HG03196 (cell line): Measurements from ENCODE around the gene MAB21L4.

Experiments used
- ATAC-seq: cut with Tn5 transposase; IDR thresholded peaks from one replicate; pipeline ENCODE4 v1.9.1; 2021; ENCODE audit not compliant: unreplicated experiment

MAB21L4 gene

GRCh38 chr2:240895656-240896388 lies at the start of gene MAB21L4:
TSS of gene MAB21L4 (minus strand) at chr2:240896156. CDS start at chr2:240895997, 159 bp downstream.
- no peak for ATAC-seq

GRCh38 chr2:240936106-240936505 lies 40.1 kb upstream of the MAB21L4 start:
- ATAC-seq = no peak

- ATAC-seq = no peak
Measured at GRCh38 chr2:240935103-240935876, 39.3 kb upstream of the MAB21L4 start.

GRCh38 chr2:240934701-240935102 lies 38.7 kb upstream of the MAB21L4 start:
- ATAC-seq = no peak

GRCh38 chr2:240933966-240934700 lies 38.2 kb upstream of the MAB21L4 start:
- no peak for ATAC-seq

- ATAC-seq = no peak
Measured at GRCh38 chr2:240933048-240933965, 37.4 kb upstream of the MAB21L4 start.

- ATAC-seq = no peak
Measured at GRCh38 chr2:240932724-240933047, 36.7 kb upstream of the MAB21L4 start.

- ATAC-seq = no peak
Measured at GRCh38 chr2:240932001-240932723, 36.2 kb upstream of the MAB21L4 start.

- ATAC-seq = no peak
Measured at GRCh38 chr2:240931319-240931949, 35.5 kb upstream of the MAB21L4 start.

GRCh38 chr2:240930631-240931318 lies 34.8 kb upstream of the MAB21L4 start:
- ATAC-seq = no peak

GRCh38 chr2:240930096-240930630 lies 34.2 kb upstream of the MAB21L4 start:
- no peak for ATAC-seq

- ATAC-seq = no peak
Measured at GRCh38 chr2:240929364-240930095, 33.6 kb upstream of the MAB21L4 start.

GRCh38 chr2:240928476-240929363 lies 32.8 kb upstream of the MAB21L4 start:
- no peak for ATAC-seq

- ATAC-seq = no peak
Measured at GRCh38 chr2:240927390-240927781, 31.4 kb upstream of the MAB21L4 start.

GRCh38 chr2:240926516-240927389 lies 30.8 kb upstream of the MAB21L4 start:
- no peak for ATAC-seq
